ENCODE data around the gene MYBPC2.

The MYBPC2 gene

DNA sequence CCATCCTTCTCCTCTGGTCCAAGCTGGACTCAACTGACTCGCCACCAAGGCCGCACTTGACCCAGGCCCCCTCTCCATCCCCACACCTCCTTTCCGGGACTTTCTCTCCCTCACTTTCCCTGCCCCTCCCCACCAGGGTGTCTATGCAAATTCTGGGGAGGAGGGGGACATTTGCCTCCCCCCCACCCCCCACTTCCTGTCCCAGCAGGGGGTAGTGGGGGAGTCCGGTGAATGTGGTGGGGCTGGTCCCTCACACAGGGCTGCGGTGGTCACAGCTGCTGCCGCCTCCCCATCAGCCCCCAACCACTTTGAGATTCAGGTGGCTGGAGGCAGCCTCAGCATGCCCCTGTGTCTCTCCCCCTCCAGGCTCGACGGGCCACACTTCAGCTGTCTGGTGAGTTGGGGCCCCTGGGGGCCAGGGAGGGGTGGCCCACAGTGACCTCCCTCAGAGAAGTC, 13.1 kb upstream of the MYBPC2 start:
- no peak overlapping the region for H3K4me3 ChIP-seq (ENCODE audit: low read depth, low read length)
- H3K4me1 ChIP-seq (ENCODE audit: control insufficient read depth, insufficient read depth, low read length, unreplicated experiment), result no peaks in the 10 kb centered on the region
- H3K79me2 ChIP-seq (ENCODE audit: control insufficient read depth, insufficient read depth, low read length, unreplicated experiment), result no peaks in the 10 kb centered on the region
- no peak overlapping the region for H2AFZ ChIP-seq (ENCODE audit: low read length, unreplicated experiment)
- 0 out of 2 replicates have a peak, but pooled peaks cover 6% of the 10 kb centered on the region for H3K27me3 ChIP-seq (ENCODE audit: insufficient read depth, low read length)
- no peak overlapping the region for H3K27ac ChIP-seq (ENCODE audit: low read depth, low read length)
- H3K36me3 ChIP-seq (ENCODE audit: insufficient read depth, low read length), result no peaks in the 10 kb centered on the region

DNA sequence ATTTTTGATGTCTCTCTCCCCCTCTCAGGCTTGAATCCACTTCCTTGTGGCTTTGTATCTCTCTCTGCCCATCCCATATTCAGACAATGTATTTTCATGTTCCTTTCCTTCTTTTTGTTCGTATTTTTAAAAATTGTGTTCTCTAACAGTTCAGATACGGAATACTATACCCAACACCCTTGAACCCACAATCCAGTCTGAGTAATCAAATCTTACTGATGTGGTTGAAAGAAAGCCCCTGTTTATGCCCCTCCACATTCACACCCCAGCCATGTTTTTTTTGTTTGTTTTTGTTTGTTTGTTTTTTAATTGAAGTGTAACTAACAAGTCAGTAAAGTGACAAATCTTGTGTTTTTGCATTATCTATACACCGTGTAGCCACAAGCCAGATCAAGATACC, 12.6 kb upstream of the MYBPC2 start:
- no peak overlapping the region for H3K27ac ChIP-seq (ENCODE audit: low read depth, low read length)
- no peak overlapping the region for H3K4me3 ChIP-seq (ENCODE audit: low read depth, low read length)
- H2AFZ ChIP-seq (ENCODE audit: low read length, unreplicated experiment), result no peak overlapping the region
- no peaks in the 10 kb centered on the region for H3K4me1 ChIP-seq (ENCODE audit: control insufficient read depth, insufficient read depth, low read length, unreplicated experiment)
- no peaks in the 10 kb centered on the region for H3K36me3 ChIP-seq (ENCODE audit: insufficient read depth, low read length)
- 0 out of 2 replicates have a peak, but pooled peaks cover 6% of the 10 kb centered on the region for H3K27me3 ChIP-seq (ENCODE audit: insufficient read depth, low read length)
- H3K79me2 ChIP-seq (ENCODE audit: control insufficient read depth, insufficient read depth, low read length, unreplicated experiment), result no peaks in the 10 kb centered on the region

- Histone ChIP-seq H2AFZ (ENCODE audit: low read length, unreplicated experiment) (no peak overlapping the region), H3K27ac (ENCODE audit: low read depth, low read length) (no peak overlapping the region), H3K79me2 (ENCODE audit: control insufficient read depth, insufficient read depth, low read length, unreplicated experiment) (no peaks in the 10 kb centered on the region), H3K4me3 (ENCODE audit: low read depth, low read length) (no peak overlapping the region), H3K4me1 (ENCODE audit: control insufficient read depth, insufficient read depth, low read length, unreplicated experiment) (no peaks in the 10 kb centered on the region), H3K27me3 (ENCODE audit: insufficient read depth, low read length) (0 out of 2 replicates have a peak, but pooled peaks cover 6% of the 10 kb centered on the region), H3K36me3 (ENCODE audit: insufficient read depth, low read length) (no peaks in the 10 kb centered on the region)
Observed at GRCh38 chr19:50420808-50421207, 11.9 kb upstream of the MYBPC2 start.

- no peak overlapping the region for H2AFZ ChIP-seq (ENCODE audit: low read length, unreplicated experiment)
- 0 out of 2 replicates have a peak, but pooled peaks cover 6% of the 10 kb centered on the region for H3K27me3 ChIP-seq (ENCODE audit: insufficient read depth, low read length)
- no peaks in the 10 kb centered on the region for H3K36me3 ChIP-seq (ENCODE audit: insufficient read depth, low read length)
- no peak overlapping the region for H3K4me3 ChIP-seq (ENCODE audit: low read depth, low read length)
- H3K4me1 ChIP-seq (ENCODE audit: control insufficient read depth, insufficient read depth, low read length, unreplicated experiment), result no peaks in the 10 kb centered on the region
- H3K27ac ChIP-seq (ENCODE audit: low read depth, low read length), result no peak overlapping the region
- no peaks in the 10 kb centered on the region for H3K79me2 ChIP-seq (ENCODE audit: control insufficient read depth, insufficient read depth, low read length, unreplicated experiment)
Observed at GRCh38 chr19:50422397-50423278, 10.1 kb upstream of the MYBPC2 start.

DNA sequence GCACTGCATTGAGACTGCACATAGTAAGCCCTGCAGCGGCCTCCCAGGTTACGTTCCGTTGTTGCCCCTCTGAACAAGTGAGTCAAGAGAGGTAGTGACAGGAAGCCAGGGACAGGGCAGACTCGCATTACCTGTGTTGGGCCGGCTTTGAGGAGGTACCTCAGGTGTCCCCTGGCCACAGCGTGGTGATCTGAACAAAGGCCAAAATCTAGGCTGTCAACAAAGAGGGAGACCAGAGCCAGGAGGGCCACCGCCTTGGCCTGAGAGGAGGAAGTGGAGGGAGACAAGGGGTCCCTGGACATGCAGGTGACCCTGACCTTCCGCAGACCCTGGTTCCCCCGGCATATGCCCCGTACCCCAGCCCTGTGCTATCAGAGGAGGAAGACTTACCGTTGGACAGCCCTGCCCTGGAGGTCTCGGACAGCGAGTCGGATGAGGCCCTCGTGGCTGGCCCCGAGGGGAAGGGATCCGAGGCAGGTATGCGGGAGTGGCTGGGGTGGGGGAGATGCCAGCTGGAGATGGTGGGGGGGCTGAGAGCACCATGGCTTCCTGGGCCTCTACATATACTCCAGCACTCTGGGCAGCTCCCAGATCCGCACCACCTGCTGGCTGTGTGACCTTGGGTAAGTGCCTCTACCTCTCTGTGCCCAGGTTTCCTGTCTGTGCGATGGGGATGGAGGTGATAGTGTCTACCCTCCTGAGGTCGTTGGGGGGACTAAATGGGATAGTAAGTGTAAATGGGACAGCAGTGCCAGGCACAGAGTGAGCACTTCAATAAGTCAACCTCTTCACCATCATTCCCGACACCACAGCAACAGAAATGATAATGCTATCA, 9.2 kb upstream of the MYBPC2 start:
- Histone ChIP-seq H3K36me3 (ENCODE audit: insufficient read depth, low read length) (no peaks in the 10 kb centered on the region), H3K4me1 (ENCODE audit: control insufficient read depth, insufficient read depth, low read length, unreplicated experiment) (no peaks in the 10 kb centered on the region), H3K27me3 (ENCODE audit: insufficient read depth, low read length) (0 out of 2 replicates have a peak, but pooled peaks cover 9% of the 10 kb centered on the region), H3K79me2 (ENCODE audit: control insufficient read depth, insufficient read depth, low read length, unreplicated experiment) (no peaks in the 10 kb centered on the region), H3K4me3 (ENCODE audit: low read depth, low read length) (no peak overlapping the region), H3K27ac (ENCODE audit: low read depth, low read length) (no peak overlapping the region), H2AFZ (ENCODE audit: low read length, unreplicated experiment) (no peak overlapping the region)

GRCh38 chr19:50425581-50425980, 7.1 kb upstream of the MYBPC2 start:
- H3K36me3 ChIP-seq (ENCODE audit: insufficient read depth, low read length), result no peaks in the 10 kb centered on the region
- H3K27me3 ChIP-seq (ENCODE audit: insufficient read depth, low read length), result peaks cover 12% of the 10 kb centered on the region; the same call in 1 of the 2 replicates
- H3K4me1 ChIP-seq (ENCODE audit: control insufficient read depth, insufficient read depth, low read length, unreplicated experiment), result no peaks in the 10 kb centered on the region
- no peak overlapping the region for H2AFZ ChIP-seq (ENCODE audit: low read length, unreplicated experiment)
- H3K4me3 ChIP-seq (ENCODE audit: low read depth, low read length), result no peak overlapping the region
- no peaks in the 10 kb centered on the region for H3K79me2 ChIP-seq (ENCODE audit: control insufficient read depth, insufficient read depth, low read length, unreplicated experiment)
- no peak overlapping the region for H3K27ac ChIP-seq (ENCODE audit: low read depth, low read length)

DNA sequence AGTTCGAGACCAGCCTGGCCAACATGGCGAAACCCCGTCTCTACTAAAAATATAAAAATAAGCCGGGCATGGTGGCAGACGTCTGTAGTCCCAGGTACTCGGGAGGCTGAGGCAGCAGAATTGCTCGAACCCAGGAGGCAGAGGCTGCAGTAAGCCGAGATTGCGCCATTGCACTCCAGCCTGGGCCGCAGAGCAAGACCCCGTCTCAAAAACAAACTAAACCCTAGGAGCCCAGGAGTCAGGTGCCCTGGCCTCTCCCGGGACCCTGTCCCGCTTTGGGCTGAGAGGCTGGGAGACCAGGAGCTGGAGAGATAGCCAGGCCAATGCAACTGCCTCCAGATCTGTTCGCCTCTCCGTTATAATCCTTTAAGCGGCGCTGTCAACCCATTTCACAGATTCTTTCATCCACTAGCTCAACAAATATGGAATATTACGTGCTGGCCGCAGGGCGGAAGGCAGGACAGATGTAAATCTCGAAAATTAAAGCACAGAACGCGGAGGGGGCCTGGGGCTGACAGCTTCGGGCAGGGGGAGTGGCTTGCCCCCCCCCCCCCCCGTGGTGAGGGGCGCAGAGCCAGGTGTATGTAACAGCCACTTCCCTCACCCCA, 5.3 kb upstream of the MYBPC2 start:
- H2AFZ ChIP-seq (ENCODE audit: low read length, unreplicated experiment), result no peak overlapping the region
- no peaks in the 10 kb centered on the region for H3K4me1 ChIP-seq (ENCODE audit: control insufficient read depth, insufficient read depth, low read length, unreplicated experiment)
- no peaks in the 10 kb centered on the region for H3K36me3 ChIP-seq (ENCODE audit: insufficient read depth, low read length)
- no peak overlapping the region for H3K27ac ChIP-seq (ENCODE audit: low read depth, low read length)
- H3K27me3 ChIP-seq (ENCODE audit: insufficient read depth, low read length), result peaks cover 22% of the 10 kb centered on the region
- no peaks in the 10 kb centered on the region for H3K79me2 ChIP-seq (ENCODE audit: control insufficient read depth, insufficient read depth, low read length, unreplicated experiment)
- H3K4me3 ChIP-seq (ENCODE audit: low read depth, low read length), result no peak overlapping the region

- Histone ChIP-seq H2AFZ (ENCODE audit: low read length, unreplicated experiment) (no peak overlapping the region), H3K27me3 (ENCODE audit: insufficient read depth, low read length) (peaks cover 28% of the 10 kb centered on the region), H3K4me1 (ENCODE audit: control insufficient read depth, insufficient read depth, low read length, unreplicated experiment) (no peaks in the 10 kb centered on the region), H3K4me3 (ENCODE audit: low read depth, low read length) (no peak overlapping the region), H3K27ac (ENCODE audit: low read depth, low read length) (no peak overlapping the region), H3K36me3 (ENCODE audit: insufficient read depth, low read length) (no peaks in the 10 kb centered on the region), H3K79me2 (ENCODE audit: control insufficient read depth, insufficient read depth, low read length, unreplicated experiment) (no peaks in the 10 kb centered on the region)
Observed at GRCh38 chr19:50427997-50428425, 4.7 kb upstream of the MYBPC2 start.

DNA sequence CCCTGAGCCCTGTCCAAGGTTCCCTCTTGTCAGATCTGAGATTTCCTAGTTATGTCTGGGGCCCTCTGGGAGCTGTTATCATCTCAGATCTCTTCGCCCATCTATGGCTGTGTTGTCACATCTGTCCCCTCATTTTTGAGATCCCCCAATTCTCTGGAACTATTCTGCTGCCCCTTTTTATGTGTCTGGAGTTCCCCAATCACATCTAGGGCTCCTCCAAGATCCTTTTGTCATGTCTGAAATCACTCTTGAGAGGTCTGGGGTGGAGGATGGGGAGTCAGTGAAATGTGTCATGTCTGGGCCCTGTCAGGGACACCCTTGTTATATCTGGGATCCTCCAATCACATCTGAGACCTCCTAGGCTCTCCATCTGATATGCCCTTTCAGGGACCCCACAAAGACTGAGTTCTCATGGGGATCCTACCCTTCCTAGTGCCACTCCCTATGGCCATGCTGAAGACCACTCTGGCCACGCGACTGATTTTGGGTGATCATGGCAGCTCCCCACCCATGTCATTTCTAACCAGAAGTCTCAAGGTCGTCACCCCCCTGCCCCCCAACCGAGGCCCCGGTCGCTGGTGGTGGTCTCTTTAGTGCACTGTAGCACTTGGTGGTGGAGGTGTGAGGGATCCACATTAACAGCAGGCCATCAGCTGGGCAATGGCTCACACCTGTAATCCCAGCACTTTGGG, 3.8 kb upstream of the MYBPC2 start:
- H3K36me3 ChIP-seq (ENCODE audit: insufficient read depth, low read length), result no peaks in the 10 kb centered on the region
- H3K27me3 ChIP-seq (ENCODE audit: insufficient read depth, low read length), result peaks cover 30% of the 10 kb centered on the region
- no peaks in the 10 kb centered on the region for H3K79me2 ChIP-seq (ENCODE audit: control insufficient read depth, insufficient read depth, low read length, unreplicated experiment)
- H3K4me1 ChIP-seq (ENCODE audit: control insufficient read depth, insufficient read depth, low read length, unreplicated experiment), result no peaks in the 10 kb centered on the region
- no peak overlapping the region for H3K27ac ChIP-seq (ENCODE audit: low read depth, low read length)
- no peak overlapping the region for H2AFZ ChIP-seq (ENCODE audit: low read length, unreplicated experiment)
- H3K4me3 ChIP-seq (ENCODE audit: low read depth, low read length), result no peak overlapping the region

- Histone ChIP-seq H3K79me2 (ENCODE audit: control insufficient read depth, insufficient read depth, low read length, unreplicated experiment) (no peaks in the 10 kb centered on the region), H3K27me3 (ENCODE audit: insufficient read depth, low read length) (peaks cover 30% of the 10 kb centered on the region), H3K4me3 (ENCODE audit: low read depth, low read length) (peak overlapping the region; percentile 70), H3K27ac (ENCODE audit: low read depth, low read length) (no peak overlapping the region), H3K4me1 (ENCODE audit: control insufficient read depth, insufficient read depth, low read length, unreplicated experiment) (no peaks in the 10 kb centered on the region), H3K36me3 (ENCODE audit: insufficient read depth, low read length) (no peaks in the 10 kb centered on the region), H2AFZ (ENCODE audit: low read length, unreplicated experiment) (no peak overlapping the region)
Observed at GRCh38 chr19:50430888-50431342, 1.8 kb upstream of the MYBPC2 start.

Measured in ACC112 (cell line).